Activated naive CD8-positive, alpha-beta T cell treated with anti-CD3 and anti-CD28 coated beads, Interleukin-2, amount 10 ng/mL, durations not matched to agents 7 days and 5 days (primary cell): ENCODE measurements around the gene ZXDA. TPM values are rescaled to one million over a fixed set of nuclear protein-coding genes. Genes with fewer than 3 reads are reported as not detected.
"Not testable (repeated sequence)": the region's sequence is repeated elsewhere in the genome, so short reads cannot be mapped to it uniquely, and the experiment has no call there.

Experiments
- ATAC-seq: fragments of 150-1000 bp; cut with Tn5 transposase; one replicate; pipeline ENCODE4 v1.10.0; 2021; ENCODE audit warnings: low read depth, moderate library complexity
- POLR2A ChIA-PET: fragments of 350-600 bp; sonication (Branson Sonifier 250); formaldehyde crosslinking; loops from one replicate; lab custom pipeline; 2021; ENCODE audit warnings: antibody characterized with exemption; lab: Charles Lee
- DNase-seq: peaks from one replicate; pipeline ENCODE4 v3.0.0; 2021
- H3K27ac Mint-ChIP-seq: one replicate; pipeline ENCODE4 v1.8.0; 2022; ENCODE audit warnings: mild to moderate bottlenecking, mixed read lengths
- H3K27me3 Mint-ChIP-seq: one replicate; pipeline ENCODE4 v1.8.0; 2022; ENCODE audit warnings: mild to moderate bottlenecking, moderate library complexity, mixed read lengths
- H3K36me3 Mint-ChIP-seq: one replicate; pipeline ENCODE4 v1.8.0; 2021; ENCODE audit warnings: mild to moderate bottlenecking, mixed read lengths
- H3K4me1 Mint-ChIP-seq: one replicate; pipeline ENCODE4 v1.8.0; 2021; ENCODE audit warnings: mixed read lengths
- H3K4me3 Mint-ChIP-seq: one replicate; pipeline ENCODE4 v1.8.0; 2022; ENCODE audit warnings: mild to moderate bottlenecking, moderate library complexity, mixed read lengths
- H3K9me3 Mint-ChIP-seq: one replicate; pipeline ENCODE4 v1.8.0; 2021; ENCODE audit warnings: mixed read lengths
- total RNA-seq, 2 experiments: library from RNA; stranded (reverse); gene quantifications; one replicate each; pipeline ENCODE4 v1.2.3, GENCODE V29; 2021

The ZXDA gene, protein sequence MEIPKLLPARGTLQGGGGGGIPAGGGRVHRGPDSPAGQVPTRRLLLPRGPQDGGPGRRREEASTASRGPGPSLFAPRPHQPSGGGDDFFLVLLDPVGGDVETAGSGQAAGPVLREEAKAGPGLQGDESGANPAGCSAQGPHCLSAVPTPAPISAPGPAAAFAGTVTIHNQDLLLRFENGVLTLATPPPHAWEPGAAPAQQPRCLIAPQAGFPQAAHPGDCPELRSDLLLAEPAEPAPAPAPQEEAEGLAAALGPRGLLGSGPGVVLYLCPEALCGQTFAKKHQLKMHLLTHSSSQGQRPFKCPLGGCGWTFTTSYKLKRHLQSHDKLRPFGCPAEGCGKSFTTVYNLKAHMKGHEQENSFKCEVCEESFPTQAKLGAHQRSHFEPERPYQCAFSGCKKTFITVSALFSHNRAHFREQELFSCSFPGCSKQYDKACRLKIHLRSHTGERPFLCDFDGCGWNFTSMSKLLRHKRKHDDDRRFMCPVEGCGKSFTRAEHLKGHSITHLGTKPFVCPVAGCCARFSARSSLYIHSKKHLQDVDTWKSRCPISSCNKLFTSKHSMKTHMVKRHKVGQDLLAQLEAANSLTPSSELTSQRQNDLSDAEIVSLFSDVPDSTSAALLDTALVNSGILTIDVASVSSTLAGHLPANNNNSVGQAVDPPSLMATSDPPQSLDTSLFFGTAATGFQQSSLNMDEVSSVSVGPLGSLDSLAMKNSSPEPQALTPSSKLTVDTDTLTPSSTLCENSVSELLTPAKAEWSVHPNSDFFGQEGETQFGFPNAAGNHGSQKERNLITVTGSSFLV
- 1 to 10 TPM; 7.5 TPM for total RNA-seq

- H3K36me3 Mint-ChIP-seq, DNase-seq, H3K27me3 Mint-ChIP-seq, POLR2A ChIA-PET, H3K9me3 Mint-ChIP-seq: not testable (repeated sequence)
- peak within 1 kb of the TSS; percentile 85 for H3K27ac Mint-ChIP-seq
- peak; percentile 62 for ATAC-seq
- H3K4me3 Mint-ChIP-seq, result peak within 1 kb of the TSS; percentile 77
- peaks cover 21% of the 10 kb centered on the region for H3K4me1 Mint-ChIP-seq
These were observed at the start of gene ZXDA for GRCh38 chrX:57910287-57910912. Gene ZXDA (minus strand): TSS chrX:57910458. CDS start chrX:57910420, 38 bp downstream.

- ATAC-seq (no peak), DNase-seq (no peak)
- Mint-ChIP-seq H3K4me3 (no peak overlapping the region), H3K36me3 (no peaks in the 10 kb centered on the region), H3K27me3 (no peaks in the 10 kb centered on the region), H3K27ac (no peak overlapping the region), H3K4me1 (peaks cover 1% of the 10 kb centered on the region), H3K9me3 (peaks cover 3% of the 10 kb centered on the region)
- POLR2A ChIA-PET, result no interaction called here
These were observed 42.0 kb upstream of the ZXDA start for GRCh38 chrX:57952320-57952678.

DNA sequence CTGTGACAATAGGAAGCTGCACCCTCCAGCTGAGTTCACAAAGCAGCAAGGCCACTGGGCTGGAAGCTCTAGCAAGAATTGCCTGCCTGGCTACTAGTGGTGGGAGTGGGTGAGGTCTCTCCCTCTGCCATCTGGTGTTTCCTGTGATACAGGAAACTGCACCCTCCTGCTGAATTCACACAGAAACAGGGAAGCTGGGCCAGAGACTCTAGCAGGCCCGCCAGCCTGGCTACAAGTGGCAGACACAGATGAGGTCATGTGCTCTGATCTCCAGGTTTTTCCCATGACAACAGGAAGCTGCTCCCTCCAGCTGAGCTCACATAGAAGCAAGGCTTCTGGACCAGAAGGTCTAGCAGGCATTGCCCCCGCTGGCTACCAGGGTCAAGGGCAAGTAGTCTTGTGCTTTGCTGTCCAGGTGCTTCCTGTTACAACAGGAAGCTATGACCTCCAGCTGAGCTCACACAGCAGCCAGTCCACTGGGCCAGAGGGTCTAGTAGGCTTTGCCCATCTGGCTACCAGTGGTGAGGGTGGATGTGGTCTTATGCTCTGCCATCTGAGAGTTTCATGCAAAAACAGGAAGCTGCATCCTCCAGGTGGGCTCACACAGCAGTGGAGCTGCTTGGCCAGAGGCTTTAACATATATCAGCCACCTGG lies 41.5 kb upstream of the ZXDA start:
- POLR2A ChIA-PET, result no interaction called here
- H3K27me3 Mint-ChIP-seq, result no peaks in the 10 kb centered on the region

DNA sequence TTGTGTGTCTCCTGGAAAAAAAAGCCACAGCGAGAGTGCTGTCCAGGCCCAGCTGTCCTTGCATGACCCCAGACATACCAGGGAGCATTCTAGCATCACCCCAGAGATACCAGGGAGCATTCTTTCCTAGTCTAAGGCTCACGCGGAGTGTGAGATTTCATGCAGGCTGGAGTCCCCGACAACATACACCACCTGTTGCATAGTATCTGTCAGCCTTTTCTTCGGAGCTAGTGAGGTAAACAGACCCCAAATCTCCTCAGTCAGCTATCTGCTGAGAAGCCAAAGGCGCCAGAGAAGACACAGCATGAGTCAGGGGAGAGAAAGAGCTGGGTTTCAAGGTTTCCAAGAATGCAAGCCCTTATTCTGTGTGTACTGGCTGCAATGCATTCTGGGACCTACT lies 23.1 kb upstream of the ZXDA start:
- H3K4me3 Mint-ChIP-seq, result no peak overlapping the region
- no peak overlapping the region for H3K27ac Mint-ChIP-seq
- H3K36me3 Mint-ChIP-seq, result no peaks in the 10 kb centered on the region
- peaks cover 3% of the 10 kb centered on the region for H3K27me3 Mint-ChIP-seq
- ATAC-seq (no peak), DNase-seq (no peak)
- H3K9me3 Mint-ChIP-seq, result no peaks in the 10 kb centered on the region
- H3K4me1 Mint-ChIP-seq, result no peaks in the 10 kb centered on the region
- POLR2A ChIA-PET, result no interaction called here

More for the DNA sequence above, 41.5 kb upstream of the ZXDA start:
- Mint-ChIP-seq H3K9me3 (peaks cover 3% of the 10 kb centered on the region), H3K36me3 (no peaks in the 10 kb centered on the region), H3K4me1 (peaks cover 1% of the 10 kb centered on the region), H3K4me3 (no peak overlapping the region), H3K27ac (no peak overlapping the region)
- ATAC-seq (no peak), DNase-seq (no peak)

DNA sequence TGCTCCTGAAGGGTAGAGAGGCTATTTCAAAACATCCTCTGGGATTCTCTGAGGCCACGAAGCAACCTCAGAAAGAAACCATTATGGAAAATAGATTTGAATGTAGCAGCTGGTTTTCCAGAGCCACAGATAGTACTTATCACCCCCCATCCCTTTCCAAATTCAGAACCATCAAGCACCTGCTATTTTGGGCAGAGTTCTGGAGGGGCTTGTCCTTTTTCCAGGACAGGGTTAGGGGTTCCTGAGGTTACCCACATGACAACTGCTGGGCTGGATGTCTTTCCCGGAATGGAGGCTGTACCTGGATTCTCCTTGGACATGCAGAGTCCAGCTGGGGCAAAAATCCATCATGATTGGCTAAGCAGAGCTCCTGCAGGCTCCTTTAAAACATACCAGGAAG lies 22.0 kb upstream of the ZXDA start:
- H3K27me3 Mint-ChIP-seq, result peaks cover 3% of the 10 kb centered on the region
- H3K4me1 Mint-ChIP-seq, result no peaks in the 10 kb centered on the region
- H3K27ac Mint-ChIP-seq, result no peak overlapping the region
- DNase-seq, result no peak
- no peaks in the 10 kb centered on the region for H3K9me3 Mint-ChIP-seq
- no peaks in the 10 kb centered on the region for H3K36me3 Mint-ChIP-seq
- no peak for ATAC-seq
- POLR2A ChIA-PET, result no interaction called here
- no peak overlapping the region for H3K4me3 Mint-ChIP-seq

GRCh38 chrX:57930051-57930450 lies 19.8 kb upstream of the ZXDA start:
- ATAC-seq, result no peak
- H3K27me3 Mint-ChIP-seq, result peaks cover 3% of the 10 kb centered on the region
- POLR2A ChIA-PET, result no interaction called here
- no peaks in the 10 kb centered on the region for H3K4me1 Mint-ChIP-seq
- H3K36me3 Mint-ChIP-seq, result no peaks in the 10 kb centered on the region
- no peak for DNase-seq
- no peaks in the 10 kb centered on the region for H3K9me3 Mint-ChIP-seq
- H3K27ac Mint-ChIP-seq, result no peak overlapping the region
- H3K4me3 Mint-ChIP-seq, result no peak overlapping the region

GRCh38 chrX:57929373-57929772 lies 19.1 kb upstream of the ZXDA start:
- DNase-seq (no peak), ATAC-seq (no peak)
- POLR2A ChIA-PET, result no interaction called here
- Mint-ChIP-seq H3K4me3 (no peak overlapping the region), H3K9me3 (no peaks in the 10 kb centered on the region), H3K27ac (no peak overlapping the region), H3K36me3 (no peaks in the 10 kb centered on the region), H3K27me3 (peaks cover 3% of the 10 kb centered on the region), H3K4me1 (no peaks in the 10 kb centered on the region)

DNA sequence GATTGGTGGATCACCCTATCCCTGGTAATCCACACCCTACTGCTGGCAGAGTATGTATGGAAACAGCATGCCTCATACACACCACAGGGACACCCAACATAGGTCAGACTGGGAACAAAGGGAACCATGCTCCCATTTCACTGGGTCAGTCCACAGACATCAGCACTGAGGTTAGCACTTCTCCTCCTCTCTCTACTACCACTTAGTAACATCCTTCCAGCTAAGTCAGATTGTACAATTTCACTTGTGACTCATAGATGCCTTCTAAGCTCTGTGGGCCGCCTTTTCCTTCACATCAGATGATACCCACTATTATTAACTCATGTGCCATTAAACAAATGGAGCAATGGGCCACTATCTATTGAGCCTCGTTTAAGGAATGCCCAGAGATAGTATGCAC lies 15.5 kb upstream of the ZXDA start:
- Mint-ChIP-seq H3K27me3 (no peaks in the 10 kb centered on the region), H3K4me1 (no peaks in the 10 kb centered on the region), H3K9me3 (no peaks in the 10 kb centered on the region), H3K4me3 (no peak overlapping the region), H3K27ac (no peak overlapping the region), H3K36me3 (no peaks in the 10 kb centered on the region)
- POLR2A ChIA-PET, result no interaction called here
- ATAC-seq, result no peak
- no peak for DNase-seq

DNA sequence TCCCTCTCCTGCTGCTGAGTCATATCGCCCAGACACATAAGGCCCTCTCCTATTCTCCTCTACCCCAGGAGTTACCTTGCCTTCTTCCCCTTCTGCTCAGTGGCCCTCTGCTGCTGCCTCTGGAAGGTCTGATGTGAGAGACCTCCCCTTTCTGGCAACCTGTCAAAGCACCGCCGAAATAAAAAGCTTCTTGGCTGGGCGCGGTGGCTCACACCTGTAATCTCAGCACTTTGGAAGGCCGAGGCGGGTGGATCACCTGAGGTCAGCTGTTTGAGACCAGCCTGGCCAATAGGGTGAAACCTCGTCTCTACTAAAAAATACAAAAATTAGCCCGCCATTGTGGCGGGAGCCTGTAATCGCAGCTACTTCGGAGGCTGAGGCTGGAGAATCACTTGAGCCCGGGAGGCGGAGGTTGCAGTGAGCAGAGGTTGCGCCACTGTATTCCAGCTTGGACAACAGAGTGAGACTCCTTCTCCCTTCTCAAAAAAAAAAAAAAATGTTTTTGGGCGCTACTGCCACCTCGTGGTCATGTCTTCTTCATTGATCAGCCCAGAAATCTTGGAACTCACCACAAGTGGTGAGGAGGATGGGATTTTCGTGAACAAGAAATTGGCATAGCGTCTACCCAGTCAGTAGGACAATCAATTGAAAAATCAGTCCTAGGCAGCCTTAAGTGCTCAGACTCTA lies 8.6 kb upstream of the ZXDA start:
- Mint-ChIP-seq H3K9me3 (no peaks in the 10 kb centered on the region), H3K36me3 (no peaks in the 10 kb centered on the region), H3K4me3 (no peak overlapping the region), H3K27me3 (no peaks in the 10 kb centered on the region), H3K27ac (no peak overlapping the region), H3K4me1 (no peaks in the 10 kb centered on the region)
- DNase-seq, result no peak
- POLR2A ChIA-PET, result no interaction called here
- ATAC-seq, result no peak

- H3K9me3 Mint-ChIP-seq, result no peaks in the 10 kb centered on the region
- H3K27ac Mint-ChIP-seq, result no peak overlapping the region
- ATAC-seq (no peak), DNase-seq (no peak)
- H3K27me3 Mint-ChIP-seq, result no peaks in the 10 kb centered on the region
- peaks cover 7% of the 10 kb centered on the region for H3K4me1 Mint-ChIP-seq
- no peak overlapping the region for H3K4me3 Mint-ChIP-seq
- H3K36me3 Mint-ChIP-seq, result no peaks in the 10 kb centered on the region
- POLR2A ChIA-PET, result no interaction called here
These were observed 5.4 kb upstream of the ZXDA start for GRCh38 chrX:57915680-57916079.

GRCh38 chrX:57909595-57910286 lies 517 bp downstream of the ZXDA start:
- ATAC-seq (peak; percentile 78), DNase-seq (peak; percentile 57)
- H3K27ac Mint-ChIP-seq, H3K9me3 Mint-ChIP-seq, POLR2A ChIA-PET, H3K36me3 Mint-ChIP-seq, H3K27me3 Mint-ChIP-seq: not testable (repeated sequence)
- peaks cover 22% of the 10 kb centered on the region for H3K4me1 Mint-ChIP-seq
- peak overlapping the region; percentile 40 for H3K4me3 Mint-ChIP-seq

DNA sequence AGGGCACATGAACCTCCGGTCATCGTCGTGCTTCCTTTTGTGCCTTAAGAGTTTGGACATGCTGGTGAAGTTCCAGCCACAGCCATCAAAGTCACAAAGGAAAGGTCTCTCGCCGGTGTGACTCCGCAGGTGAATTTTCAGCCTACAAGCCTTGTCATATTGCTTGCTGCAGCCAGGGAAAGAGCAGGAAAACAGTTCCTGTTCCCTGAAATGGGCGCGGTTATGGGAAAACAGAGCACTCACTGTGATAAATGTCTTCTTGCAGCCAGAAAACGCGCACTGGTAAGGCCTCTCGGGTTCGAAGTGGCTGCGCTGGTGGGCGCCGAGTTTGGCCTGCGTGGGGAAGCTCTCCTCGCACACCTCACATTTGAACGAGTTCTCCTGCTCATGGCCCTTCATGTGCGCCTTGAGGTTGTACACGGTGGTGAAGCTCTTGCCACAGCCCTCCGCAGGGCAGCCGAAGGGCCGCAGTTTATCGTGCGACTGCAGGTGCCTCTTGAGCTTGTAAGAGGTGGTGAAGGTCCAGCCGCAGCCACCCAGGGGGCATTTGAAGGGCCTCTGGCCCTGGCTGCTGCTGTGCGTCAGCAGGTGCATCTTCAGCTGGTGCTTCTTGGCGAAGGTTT lies 1.2 kb downstream of the ZXDA start:
- H3K27me3 Mint-ChIP-seq, POLR2A ChIA-PET, ATAC-seq, DNase-seq, H3K9me3 Mint-ChIP-seq, H3K27ac Mint-ChIP-seq, H3K36me3 Mint-ChIP-seq: not testable (repeated sequence)
- Mint-ChIP-seq H3K4me1 (peaks cover 22% of the 10 kb centered on the region), H3K4me3 (peak overlapping the region; percentile 40)
